ENCODE measurements around the gene ZDHHC4.

The ZDHHC4 gene

GRCh38 chr7:6614953-6615722 is 37.9 kb downstream of the ZDHHC4 start, which contains the start of gene ZNF853:
Gene ZNF853 (plus strand): TSS chr7:6615610. CDS start chr7:6616175, 565 bp downstream.
- H3K27me3 ChIP-seq (replicated peaks; ENCODE audit: control insufficient read depth, insufficient read depth, low read length) = no peaks in the 10 kb centered on the region; the same call in 1 of the 2 replicates
- peak within 1 kb of the TSS; percentile 23 for H3K4me3 ChIP-seq (replicated peaks; ENCODE audit: low read depth, low read length)
- no peak for DNase-seq (ENCODE audit: extremely low read depth, insufficient read length)

GRCh38 chr7:6615723-6616555 is 38.7 kb downstream of the ZDHHC4 start:
- Histone ChIP-seq H3K27me3 (replicated peaks; ENCODE audit: control insufficient read depth, insufficient read depth, low read length) (no peaks in the 10 kb centered on the region; the same call in 1 of the 2 replicates), H3K36me3 (ENCODE audit: control insufficient read depth, insufficient read depth, low read length) (no peaks in the 10 kb centered on the region), H3K4me3 (replicated peaks; ENCODE audit: low read depth, low read length) (no peak overlapping the region)
- DNase-seq (ENCODE audit: extremely low read depth, insufficient read length) = no peak
- no peak for TF ChIP-seq CTCF (IDR thresholded peaks at IDR 0.05; ENCODE audit: insufficient read depth, low read length, poor library complexity, severe bottlenecking)

More at GRCh38 chr7:6614953-6615722, 37.9 kb downstream of the ZDHHC4 start, which contains the start of gene ZNF853:
- no peak for TF ChIP-seq CTCF (IDR thresholded peaks at IDR 0.05; ENCODE audit: insufficient read depth, low read length, poor library complexity, severe bottlenecking)
- H3K36me3 ChIP-seq (ENCODE audit: control insufficient read depth, insufficient read depth, low read length) = no peaks in the 10 kb centered on the region

GRCh38 chr7:6616854-6617643 is 39.8 kb downstream of the ZDHHC4 start:
- no peaks in the 10 kb centered on the region; the same call in 1 of the 2 replicates for H3K27me3 ChIP-seq (replicated peaks; ENCODE audit: control insufficient read depth, insufficient read depth, low read length)

GRCh38 chr7:6618621-6619020 is 41.4 kb downstream of the ZDHHC4 start:
- TF ChIP-seq CTCF (IDR thresholded peaks at IDR 0.05; ENCODE audit: insufficient read depth, low read length, poor library complexity, severe bottlenecking) = no peak
- Histone ChIP-seq H3K36me3 (ENCODE audit: control insufficient read depth, insufficient read depth, low read length) (no peaks in the 10 kb centered on the region), H3K4me3 (replicated peaks; ENCODE audit: low read depth, low read length) (no peak overlapping the region), H3K27me3 (replicated peaks; ENCODE audit: control insufficient read depth, insufficient read depth, low read length) (no peaks in the 10 kb centered on the region; the same call in 1 of the 2 replicates)
- DNase-seq (ENCODE audit: extremely low read depth, insufficient read length) = no peak

More at GRCh38 chr7:6616854-6617643, 39.8 kb downstream of the ZDHHC4 start:
- no peak for TF ChIP-seq CTCF (IDR thresholded peaks at IDR 0.05; ENCODE audit: insufficient read depth, low read length, poor library complexity, severe bottlenecking)
- Histone ChIP-seq H3K4me3 (replicated peaks; ENCODE audit: low read depth, low read length) (no peak overlapping the region), H3K36me3 (ENCODE audit: control insufficient read depth, insufficient read depth, low read length) (no peaks in the 10 kb centered on the region)
- DNase-seq (ENCODE audit: extremely low read depth, insufficient read length) = no peak

- Histone ChIP-seq H3K36me3 (ENCODE audit: control insufficient read depth, insufficient read depth, low read length) (no peaks in the 10 kb centered on the region), H3K4me3 (replicated peaks; ENCODE audit: low read depth, low read length) (no peak overlapping the region), H3K27me3 (replicated peaks; ENCODE audit: control insufficient read depth, insufficient read depth, low read length) (no peaks in the 10 kb centered on the region; the same call in 1 of the 2 replicates)
- DNase-seq (ENCODE audit: extremely low read depth, insufficient read length) = no peak
- no peak for TF ChIP-seq CTCF (IDR thresholded peaks at IDR 0.05; ENCODE audit: insufficient read depth, low read length, poor library complexity, severe bottlenecking)
These were observed 42.7 kb downstream of the ZDHHC4 start for GRCh38 chr7:6619961-6620360.

Measured in GM06990 (cell line).